Dedifferentiated amniotic fluid mesenchymal stem cell (primary cell): ENCODE results near the gene CLDN2.
A peak's percentile ranks its signal among the peaks of the same experiment; 100 is the strongest.
"Not testable (repeated sequence)": the region's sequence is repeated elsewhere in the genome, so short reads cannot be mapped to it uniquely, and the experiment has no call there.

Source experiments
- DNase-seq: peaks from one replicate; pipeline ENCODE4 v3.0.0-alpha.2; 2016; ENCODE audit errors: extremely low spot score

Gene CLDN2

DNA sequence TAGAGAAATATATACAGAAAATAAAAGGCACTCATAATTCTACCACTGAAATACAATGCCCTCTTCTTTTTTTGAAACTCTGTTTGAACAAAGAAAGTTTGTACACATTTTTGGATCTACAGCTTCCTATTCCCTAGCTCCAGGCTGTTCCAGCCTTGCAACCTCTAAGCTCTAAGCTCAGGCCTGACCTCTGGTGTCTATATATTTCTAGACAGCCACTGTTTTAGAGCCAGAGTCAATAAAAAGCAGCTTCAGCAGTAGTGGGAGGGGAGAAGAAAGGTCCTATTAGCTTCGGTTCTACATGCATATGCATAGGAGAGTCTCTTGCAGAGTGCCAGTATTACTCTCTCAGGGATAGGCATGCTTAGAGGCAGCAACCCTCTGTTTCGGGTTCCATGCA lies 39.7 kb downstream of the CLDN2 start:
- DNase-seq, result peak; percentile 48

DNA sequence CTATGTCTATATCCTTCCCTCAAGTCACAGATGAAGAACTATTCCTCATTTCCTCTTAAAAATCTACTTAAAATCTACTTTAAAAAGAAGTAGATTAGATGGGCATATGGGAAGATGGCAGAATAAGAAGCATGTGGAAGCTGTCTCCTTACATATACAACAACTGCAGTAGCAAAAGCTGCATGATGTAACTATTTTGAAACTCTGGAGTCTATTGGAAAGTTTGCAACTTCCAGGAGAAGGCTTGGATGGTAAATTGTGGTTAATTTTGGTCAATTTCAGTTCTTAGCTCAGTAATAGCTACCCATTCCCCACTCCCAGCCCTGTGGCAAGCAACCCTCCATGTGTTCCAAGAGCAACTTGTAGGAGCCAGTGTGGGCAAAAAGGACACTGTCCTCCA lies 42.9 kb downstream of the CLDN2 start:
- peak; percentile 41 for DNase-seq

DNA sequence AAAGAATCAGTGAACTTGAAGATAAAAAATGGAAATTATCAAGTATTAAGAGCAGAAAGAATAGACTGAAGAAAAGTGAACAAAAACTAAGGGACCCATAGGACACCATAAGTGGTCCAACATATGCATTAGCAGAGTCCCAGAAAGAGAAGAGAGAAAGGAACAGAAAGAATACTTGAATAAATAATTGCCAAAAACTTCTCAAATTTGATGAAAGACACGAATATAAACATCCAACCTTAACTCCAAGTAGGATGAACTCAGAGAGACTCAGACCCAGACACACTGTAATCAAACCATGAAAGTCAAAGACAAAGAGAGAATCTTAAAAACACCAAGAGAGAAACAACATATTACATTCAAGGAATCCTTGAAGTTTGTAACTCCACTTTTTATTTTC lies 44.1 kb downstream of the CLDN2 start:
- DNase-seq, result no peak

DNA sequence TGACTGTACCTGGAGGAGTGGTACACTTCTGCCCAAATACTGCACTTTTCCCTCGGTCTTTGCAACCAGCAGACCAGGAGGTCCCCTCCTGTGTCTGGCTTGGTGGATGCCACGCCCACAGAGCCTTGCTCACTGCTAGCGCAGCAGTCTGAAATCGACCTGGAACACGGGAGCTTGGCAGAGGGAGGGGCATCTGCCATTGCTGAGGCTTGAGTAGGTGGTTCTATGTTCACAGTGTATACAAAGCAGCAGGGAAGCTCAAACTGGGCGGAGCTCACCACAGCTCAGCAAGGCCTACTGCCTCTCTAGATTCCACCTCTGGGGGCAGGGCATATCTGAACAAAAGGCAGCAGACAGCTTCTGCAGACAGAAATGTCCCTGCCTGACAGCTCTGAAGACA lies 46.3 kb downstream of the CLDN2 start:
- DNase-seq, result not testable (repeated sequence)

DNA sequence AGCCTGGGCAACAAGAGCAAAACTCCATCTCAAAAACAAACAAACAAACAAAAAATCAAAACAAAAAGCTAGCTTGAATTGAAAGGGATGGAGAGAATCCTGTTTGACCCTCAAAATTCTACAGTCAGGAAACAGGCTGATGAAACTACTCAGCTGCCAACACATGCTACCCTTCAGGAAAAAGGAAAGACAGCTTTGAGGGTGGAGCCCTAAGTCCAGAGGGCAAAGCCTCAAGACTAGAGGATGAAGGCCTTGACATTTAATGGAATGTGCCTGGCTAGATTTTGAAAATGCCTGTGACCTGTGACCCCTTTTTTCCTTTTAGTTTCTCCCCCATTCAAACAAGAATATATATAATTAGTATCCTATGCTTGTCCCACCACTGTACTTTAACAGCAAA lies 52.7 kb downstream of the CLDN2 start:
- DNase-seq, result no peak

DNA sequence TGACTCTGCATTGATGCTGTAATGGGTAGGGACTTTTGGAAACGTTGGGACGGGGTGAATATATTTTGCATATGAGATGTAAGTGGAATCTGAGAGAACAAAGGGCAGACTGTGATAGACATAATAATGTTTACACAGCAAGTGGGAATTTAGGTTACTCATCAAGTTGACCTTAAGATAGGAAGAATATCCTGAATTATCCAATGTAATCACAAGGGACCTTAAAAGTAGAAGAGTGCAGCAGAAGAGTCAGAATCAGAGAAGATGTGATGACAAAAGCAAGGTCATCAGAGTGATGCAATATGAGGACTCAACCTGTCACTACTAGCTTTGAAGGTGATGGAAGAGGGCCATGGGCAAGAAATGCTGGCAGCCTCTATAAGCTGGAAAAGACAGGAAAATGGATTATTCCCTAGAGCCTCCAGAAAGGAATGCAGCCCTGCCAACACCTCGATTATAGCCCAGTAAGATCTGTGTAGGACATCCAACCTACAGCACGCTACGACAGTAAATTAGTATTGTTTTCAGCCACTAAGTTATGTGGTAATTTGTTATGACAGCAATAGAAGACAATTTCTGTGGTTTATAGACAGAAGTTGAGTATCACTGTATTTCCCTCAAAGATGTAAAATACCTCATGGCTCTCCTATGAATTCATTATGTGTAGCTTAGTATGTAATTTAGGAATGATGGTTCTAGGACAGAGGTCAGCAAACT lies 53.4 kb downstream of the CLDN2 start:
- no peak for DNase-seq

DNA sequence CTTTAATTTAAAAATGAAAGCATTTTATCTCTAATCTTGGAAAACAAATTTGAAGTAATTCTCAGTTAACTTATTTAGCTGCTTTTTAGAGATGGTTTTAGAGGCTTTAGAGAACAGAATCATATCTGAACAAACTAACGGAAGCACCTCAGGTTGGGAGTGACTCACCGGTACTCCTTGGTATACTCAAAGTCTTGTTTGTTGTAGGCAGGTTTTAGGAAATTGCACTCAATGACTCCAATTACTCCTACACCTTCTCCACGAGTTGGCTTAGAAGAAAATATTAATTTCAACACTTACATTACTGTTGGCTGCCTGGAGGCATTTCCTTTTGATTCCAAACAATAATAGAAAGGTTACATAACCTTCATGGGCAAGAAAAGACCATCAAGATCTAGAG lies 56.2 kb downstream of the CLDN2 start:
- no peak for DNase-seq
